ENCODE data around the gene HMCN2.

HMCN2 gene

GRCh38 chr9:130294664-130295063, 29.1 kb downstream of the HMCN2 start:
- DNase-seq, result no peak

GRCh38 chr9:130295431-130295830, 29.9 kb downstream of the HMCN2 start:
- DNase-seq, result no peak

GRCh38 chr9:130295945-130296782, 30.6 kb downstream of the HMCN2 start:
- no peak for DNase-seq

GRCh38 chr9:130296783-130297055, 31.2 kb downstream of the HMCN2 start:
- DNase-seq, result no peak

- DNase-seq, result no peak
These were observed 31.8 kb downstream of the HMCN2 start for GRCh38 chr9:130297371-130297770.

GRCh38 chr9:130298662-130299279, 33.2 kb downstream of the HMCN2 start:
- DNase-seq, result no peak

GRCh38 chr9:130299785-130300615, 34.4 kb downstream of the HMCN2 start:
- DNase-seq, result no peak

- no peak for DNase-seq
These were observed 35.2 kb downstream of the HMCN2 start for GRCh38 chr9:130300739-130301138.

- no peak for DNase-seq
These were observed 36.1 kb downstream of the HMCN2 start for GRCh38 chr9:130301483-130302286.

- DNase-seq, result no peak
These were observed 37.4 kb downstream of the HMCN2 start for GRCh38 chr9:130302785-130303612.

GRCh38 chr9:130303613-130304055, 38.1 kb downstream of the HMCN2 start:
- no peak for DNase-seq

GRCh38 chr9:130304116-130304515, 38.6 kb downstream of the HMCN2 start:
- DNase-seq, result no peak

- DNase-seq, result no peak
These were observed 39.1 kb downstream of the HMCN2 start for GRCh38 chr9:130304643-130305042.

- no peak for DNase-seq
These were observed 39.8 kb downstream of the HMCN2 start for GRCh38 chr9:130305381-130305780.

GRCh38 chr9:130306823-130307666, 41.5 kb downstream of the HMCN2 start:
- no peak for DNase-seq

GRCh38 chr9:130307667-130307943, 42.0 kb downstream of the HMCN2 start:
- DNase-seq, result no peak

GRCh38 chr9:130308081-130308571, 42.6 kb downstream of the HMCN2 start:
- DNase-seq, result no peak

- no peak for DNase-seq
These were observed 44.3 kb downstream of the HMCN2 start for GRCh38 chr9:130309689-130310455.

- no peak for DNase-seq
These were observed 44.9 kb downstream of the HMCN2 start for GRCh38 chr9:130310456-130310855.

GRCh38 chr9:130311003-130311402, 45.4 kb downstream of the HMCN2 start:
- no peak for DNase-seq

Data from DMS 273 treated with DMSO at 0.1 percent for 48 hours (cell line).